A549 (cell line): ENCODE results near the gene MEIS1.

Experiments used
- FOSL2 ChIP-seq, 2 experiments: fragments of 450-650 bp in 1 of 2; fragments of >200 bp in 1 of 2; sonication (Bioruptor Twin) in 1 of 2; formaldehyde crosslinking; IDR thresholded peaks; 2 replicates each; pipeline versions ENCODE4 v1.5.0 to v1.6.1; 2016 to 2020; ENCODE audit warnings: mild to moderate bottlenecking in 1 of 2, moderate library complexity in 1 of 2
- JUNB ChIP-seq: fragments of >200 bp; sonication (Bioruptor Twin); formaldehyde crosslinking; IDR thresholded peaks from 2 replicates; pipeline ENCODE4 v1.6.1; 2016
- KDM1A ChIP-seq: fragments of 200-600 bp; sonication (generic); IDR thresholded peaks from 2 replicates; pipeline ENCODE4 v1.6.1; 2016; ENCODE audit warnings: low read depth, mild to moderate bottlenecking
- NPAS2 ChIP-seq: fragments of 250-450 bp; sonication (Bioruptor Pico); IDR thresholded peaks from 2 replicates; pipeline ENCODE4 v1.8.0; 2022; ENCODE audit warnings: mild to moderate bottlenecking, moderate library complexity, borderline replicate concordance
- POLR2A ChIP-seq: IDR thresholded peaks from 2 replicates; pipeline ENCODE4 v1.6.1; 2012; ENCODE audit warnings: mild to moderate bottlenecking, low read length
- RFX5 ChIP-seq: fragments of 450-650 bp; IDR thresholded peaks from 2 replicates; pipeline ENCODE4 v1.7.1; 2014; ENCODE audit warnings: antibody characterized with exemption, mild to moderate bottlenecking, moderate library complexity
- TP53 ChIP-seq: fragments of 250-450 bp; sonication (Bioruptor Pico); IDR thresholded peaks from 2 replicates; pipeline ENCODE4 v1.5.0; 2021; ENCODE audit warnings: mild to moderate bottlenecking, moderate library complexity
- ZC3H11A ChIP-seq: fragments of 450-650 bp; IDR thresholded peaks from 2 replicates; pipeline ENCODE4 v1.6.1; 2014; ENCODE audit warnings: antibody characterized with exemption, mild to moderate bottlenecking
- TF ChIP-seq, protein P1 (sequence below): fragments of >200 bp; sonication (Bioruptor Twin); formaldehyde crosslinking; IDR thresholded peaks from 3 replicates; pipeline ENCODE4 v1.5.1; 2016
- TF ChIP-seq, protein P2 (sequence below): fragments of 200-600 bp; sonication (generic); IDR thresholded peaks from 2 replicates; pipeline ENCODE4 v1.6.1; 2016; ENCODE audit warnings: antibody characterized with exemption, mild to moderate bottlenecking, moderate library complexity

DNA sequence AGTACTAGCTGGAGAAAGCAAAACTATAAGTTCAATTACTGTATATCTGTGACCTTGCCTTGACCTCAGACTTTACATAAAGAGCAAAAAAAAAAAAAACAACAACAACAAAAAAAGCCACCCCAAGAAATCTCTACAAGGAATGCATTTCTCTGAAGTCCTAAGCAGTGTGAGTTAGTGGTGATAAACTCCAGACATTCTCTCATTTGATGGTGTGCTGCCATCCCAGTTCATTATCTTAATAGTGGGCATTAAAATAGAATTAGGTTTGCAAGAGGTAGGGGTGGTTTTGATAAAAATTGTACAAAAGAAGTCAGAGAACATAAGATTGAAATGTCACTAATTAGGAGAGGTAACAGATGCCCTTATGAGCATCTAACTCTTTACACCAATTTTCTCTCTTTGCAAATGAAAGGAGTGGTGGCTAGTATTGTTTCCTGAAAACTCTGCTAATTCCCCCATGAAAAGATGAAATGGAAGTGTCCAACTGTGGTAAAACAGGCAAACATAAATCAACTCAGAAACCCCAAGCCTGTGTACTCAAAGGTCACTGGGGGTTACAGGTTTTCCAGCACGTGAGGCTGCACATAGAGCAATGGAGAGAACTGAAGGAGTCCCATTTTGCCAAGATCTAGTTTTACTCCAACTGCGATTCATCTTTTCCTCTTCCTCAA, 131.9 kb downstream of the MEIS1 start:
- TF ChIP-seq ZC3H11A (no peak), KDM1A (no peak), NPAS2 (CRISPR knock-in tag) (no peak), RFX5 (no peak), JUNB (no peak), TP53 (no peak), POLR2A (no peak), FOSL2 (IDR thresholded peaks at IDR 0.05) (no peak), FOSL2 (CRISPR knock-in tag; IDR thresholded peaks at IDR 0.05) (no peak)
- TF ChIP-seq, protein P1, sequence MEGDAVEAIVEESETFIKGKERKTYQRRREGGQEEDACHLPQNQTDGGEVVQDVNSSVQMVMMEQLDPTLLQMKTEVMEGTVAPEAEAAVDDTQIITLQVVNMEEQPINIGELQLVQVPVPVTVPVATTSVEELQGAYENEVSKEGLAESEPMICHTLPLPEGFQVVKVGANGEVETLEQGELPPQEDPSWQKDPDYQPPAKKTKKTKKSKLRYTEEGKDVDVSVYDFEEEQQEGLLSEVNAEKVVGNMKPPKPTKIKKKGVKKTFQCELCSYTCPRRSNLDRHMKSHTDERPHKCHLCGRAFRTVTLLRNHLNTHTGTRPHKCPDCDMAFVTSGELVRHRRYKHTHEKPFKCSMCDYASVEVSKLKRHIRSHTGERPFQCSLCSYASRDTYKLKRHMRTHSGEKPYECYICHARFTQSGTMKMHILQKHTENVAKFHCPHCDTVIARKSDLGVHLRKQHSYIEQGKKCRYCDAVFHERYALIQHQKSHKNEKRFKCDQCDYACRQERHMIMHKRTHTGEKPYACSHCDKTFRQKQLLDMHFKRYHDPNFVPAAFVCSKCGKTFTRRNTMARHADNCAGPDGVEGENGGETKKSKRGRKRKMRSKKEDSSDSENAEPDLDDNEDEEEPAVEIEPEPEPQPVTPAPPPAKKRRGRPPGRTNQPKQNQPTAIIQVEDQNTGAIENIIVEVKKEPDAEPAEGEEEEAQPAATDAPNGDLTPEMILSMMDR, result no peak
- TF ChIP-seq, protein P2, sequence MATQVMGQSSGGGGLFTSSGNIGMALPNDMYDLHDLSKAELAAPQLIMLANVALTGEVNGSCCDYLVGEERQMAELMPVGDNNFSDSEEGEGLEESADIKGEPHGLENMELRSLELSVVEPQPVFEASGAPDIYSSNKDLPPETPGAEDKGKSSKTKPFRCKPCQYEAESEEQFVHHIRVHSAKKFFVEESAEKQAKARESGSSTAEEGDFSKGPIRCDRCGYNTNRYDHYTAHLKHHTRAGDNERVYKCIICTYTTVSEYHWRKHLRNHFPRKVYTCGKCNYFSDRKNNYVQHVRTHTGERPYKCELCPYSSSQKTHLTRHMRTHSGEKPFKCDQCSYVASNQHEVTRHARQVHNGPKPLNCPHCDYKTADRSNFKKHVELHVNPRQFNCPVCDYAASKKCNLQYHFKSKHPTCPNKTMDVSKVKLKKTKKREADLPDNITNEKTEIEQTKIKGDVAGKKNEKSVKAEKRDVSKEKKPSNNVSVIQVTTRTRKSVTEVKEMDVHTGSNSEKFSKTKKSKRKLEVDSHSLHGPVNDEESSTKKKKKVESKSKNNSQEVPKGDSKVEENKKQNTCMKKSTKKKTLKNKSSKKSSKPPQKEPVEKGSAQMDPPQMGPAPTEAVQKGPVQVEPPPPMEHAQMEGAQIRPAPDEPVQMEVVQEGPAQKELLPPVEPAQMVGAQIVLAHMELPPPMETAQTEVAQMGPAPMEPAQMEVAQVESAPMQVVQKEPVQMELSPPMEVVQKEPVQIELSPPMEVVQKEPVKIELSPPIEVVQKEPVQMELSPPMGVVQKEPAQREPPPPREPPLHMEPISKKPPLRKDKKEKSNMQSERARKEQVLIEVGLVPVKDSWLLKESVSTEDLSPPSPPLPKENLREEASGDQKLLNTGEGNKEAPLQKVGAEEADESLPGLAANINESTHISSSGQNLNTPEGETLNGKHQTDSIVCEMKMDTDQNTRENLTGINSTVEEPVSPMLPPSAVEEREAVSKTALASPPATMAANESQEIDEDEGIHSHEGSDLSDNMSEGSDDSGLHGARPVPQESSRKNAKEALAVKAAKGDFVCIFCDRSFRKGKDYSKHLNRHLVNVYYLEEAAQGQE, result no peak
